Effector CD4-positive, alpha-beta T cell (primary cell): ENCODE data around the gene SYAP1.
"Not testable (repeated sequence)": the region's sequence is repeated elsewhere in the genome, so short reads cannot be mapped to it uniquely, and the experiment has no call there.

Experiments
- DNase-seq: peaks from one replicate; pipeline ENCODE4 v3.0.0-alpha.2; 2020

SYAP1 gene

DNA sequence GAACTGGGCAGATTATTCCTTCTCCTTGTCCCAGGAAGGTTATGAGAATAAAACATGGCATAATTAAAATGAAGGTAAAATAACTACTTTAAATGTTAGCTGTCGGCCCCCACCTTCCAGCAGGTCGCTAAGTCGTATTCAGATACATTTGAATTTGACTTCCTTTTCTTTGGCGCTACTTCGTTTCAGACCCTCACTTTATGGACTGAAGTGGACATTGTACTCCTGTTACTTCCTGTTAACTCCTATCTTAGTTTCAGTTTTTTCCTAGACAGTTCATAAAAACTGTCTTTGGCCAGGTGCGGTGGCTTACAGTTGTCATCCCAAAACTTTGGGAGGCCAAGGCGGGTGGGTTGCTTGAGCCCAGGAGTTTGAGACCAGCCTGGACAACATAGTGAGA lies 5.7 kb downstream of the SYAP1 start:
- DNase-seq = no peak

DNA sequence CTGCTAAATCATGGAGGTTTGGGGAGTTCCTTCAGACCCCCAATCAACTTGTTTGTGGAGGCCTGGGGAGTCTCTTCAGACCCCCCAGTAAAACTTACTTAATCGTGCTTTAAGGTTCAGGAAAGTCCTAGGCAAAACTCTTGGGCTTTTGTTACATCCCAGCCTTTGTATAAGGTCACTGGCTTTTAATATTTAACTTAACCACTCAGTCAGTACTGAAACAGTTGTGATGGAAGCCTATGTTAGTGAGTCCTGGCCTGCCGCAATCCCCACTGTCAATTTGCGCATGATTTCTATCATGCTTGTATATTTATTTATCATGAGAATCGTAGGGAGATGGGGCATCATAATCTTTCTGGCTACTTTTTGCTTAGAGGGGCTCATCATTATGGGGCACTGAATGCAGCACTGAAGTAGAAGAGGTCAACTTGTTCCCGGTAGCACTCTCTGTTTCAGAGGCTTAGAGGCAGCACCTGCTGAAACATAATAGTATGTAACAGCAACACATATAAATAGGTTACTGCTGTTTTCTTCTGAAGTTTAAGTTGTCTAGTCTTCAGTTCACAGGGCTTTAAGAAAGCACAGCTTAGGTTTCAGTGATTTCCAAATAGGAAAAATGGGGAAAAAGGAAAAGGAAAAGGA lies 7.1 kb downstream of the SYAP1 start:
- not testable (repeated sequence) for DNase-seq

DNA sequence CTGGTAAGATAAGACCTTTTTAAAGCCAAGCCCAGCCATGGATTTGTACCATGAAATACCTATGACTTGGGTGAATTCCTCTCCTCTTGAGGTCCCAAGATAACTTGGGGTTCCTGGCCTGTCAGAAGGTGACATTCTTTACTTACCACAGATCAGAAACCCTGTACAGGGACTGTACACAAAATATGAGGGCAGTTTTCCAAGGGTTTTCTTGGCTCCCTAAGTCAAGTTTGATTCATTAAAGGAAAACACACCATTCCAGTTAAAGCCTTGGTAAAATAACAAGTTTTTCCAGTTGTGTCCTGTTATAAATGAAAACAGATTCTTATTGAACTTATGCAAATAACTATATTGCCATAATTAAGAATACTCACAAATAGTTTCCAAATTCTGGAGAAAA lies 8.2 kb downstream of the SYAP1 start:
- no peak for DNase-seq

DNA sequence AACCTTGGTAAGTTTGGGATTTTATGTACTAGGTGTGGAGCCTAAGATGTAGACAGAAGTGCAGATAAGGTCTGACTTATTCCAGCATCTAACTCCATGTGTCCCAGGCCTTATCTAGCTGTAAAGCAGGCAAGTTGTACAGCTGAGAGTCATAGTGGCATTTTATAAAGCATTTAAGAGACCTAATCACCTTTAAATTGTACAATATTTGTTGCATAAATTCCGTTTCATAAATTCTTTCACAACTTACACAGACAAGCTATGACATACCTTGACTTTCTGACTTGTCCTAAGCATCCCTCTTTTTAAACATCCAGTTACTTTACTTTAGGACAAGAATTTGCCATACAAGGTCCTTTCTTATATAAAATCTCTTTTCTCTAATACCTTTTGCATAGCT lies 11.0 kb downstream of the SYAP1 start:
- DNase-seq = no peak

DNA sequence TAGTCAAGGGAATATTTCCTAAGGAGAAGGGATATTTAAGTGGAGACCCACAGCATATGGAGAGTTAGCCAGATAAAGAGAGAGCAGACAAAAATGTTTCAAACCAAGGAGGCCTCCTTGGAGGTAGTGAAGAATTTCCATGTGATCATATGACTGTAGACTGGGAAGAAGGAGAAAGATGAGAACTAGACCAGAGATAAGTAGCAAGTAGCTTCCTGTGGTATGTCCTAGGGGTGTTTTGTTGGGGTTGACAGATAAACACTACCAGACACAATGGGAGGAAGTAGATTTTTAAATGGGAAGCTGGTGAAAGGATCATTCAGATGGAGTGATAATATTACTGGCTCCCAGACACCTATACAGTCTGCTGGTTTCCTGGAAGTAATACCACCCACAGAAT lies 13.6 kb downstream of the SYAP1 start:
- DNase-seq = no peak

DNA sequence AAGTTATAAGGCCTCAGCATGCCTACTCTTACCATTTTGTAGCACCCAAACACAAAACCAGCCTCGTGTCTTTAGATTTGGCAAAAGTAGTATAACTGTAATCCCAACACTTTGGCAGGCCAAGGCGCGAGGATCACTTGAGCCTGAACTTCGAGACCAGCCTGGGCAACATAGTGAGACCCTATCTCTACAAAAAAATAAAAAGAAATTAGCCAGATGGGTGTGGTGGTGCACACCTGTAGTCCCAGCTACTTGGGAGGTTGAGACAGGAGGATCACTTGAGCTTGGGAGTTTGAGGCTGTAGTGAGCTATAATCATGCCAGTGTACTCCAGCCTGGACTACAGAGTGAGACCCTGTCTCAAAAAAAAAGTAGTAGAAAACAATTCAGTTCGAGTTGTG lies 17.6 kb downstream of the SYAP1 start:
- DNase-seq = no peak

DNA sequence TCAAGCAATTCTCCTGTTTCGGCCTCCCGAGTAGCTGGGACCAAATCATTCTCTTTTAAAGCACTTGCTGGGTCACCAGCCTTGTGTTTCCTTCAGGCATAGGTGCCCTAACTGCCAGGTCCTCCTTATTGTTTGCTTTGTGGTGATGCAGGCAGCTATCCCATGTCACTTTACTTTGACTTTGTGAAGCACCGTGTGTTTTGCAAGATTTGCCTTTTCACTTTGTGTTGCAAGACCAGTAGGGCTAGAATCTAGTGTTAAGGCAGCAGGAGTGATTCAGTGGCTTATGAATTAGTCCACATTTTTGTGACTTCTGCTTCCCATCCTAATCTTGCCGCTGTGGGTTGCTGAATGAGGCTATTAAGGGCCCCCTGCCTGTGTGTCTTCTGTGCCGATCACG lies 20.2 kb downstream of the SYAP1 start:
- DNase-seq = no peak

DNA sequence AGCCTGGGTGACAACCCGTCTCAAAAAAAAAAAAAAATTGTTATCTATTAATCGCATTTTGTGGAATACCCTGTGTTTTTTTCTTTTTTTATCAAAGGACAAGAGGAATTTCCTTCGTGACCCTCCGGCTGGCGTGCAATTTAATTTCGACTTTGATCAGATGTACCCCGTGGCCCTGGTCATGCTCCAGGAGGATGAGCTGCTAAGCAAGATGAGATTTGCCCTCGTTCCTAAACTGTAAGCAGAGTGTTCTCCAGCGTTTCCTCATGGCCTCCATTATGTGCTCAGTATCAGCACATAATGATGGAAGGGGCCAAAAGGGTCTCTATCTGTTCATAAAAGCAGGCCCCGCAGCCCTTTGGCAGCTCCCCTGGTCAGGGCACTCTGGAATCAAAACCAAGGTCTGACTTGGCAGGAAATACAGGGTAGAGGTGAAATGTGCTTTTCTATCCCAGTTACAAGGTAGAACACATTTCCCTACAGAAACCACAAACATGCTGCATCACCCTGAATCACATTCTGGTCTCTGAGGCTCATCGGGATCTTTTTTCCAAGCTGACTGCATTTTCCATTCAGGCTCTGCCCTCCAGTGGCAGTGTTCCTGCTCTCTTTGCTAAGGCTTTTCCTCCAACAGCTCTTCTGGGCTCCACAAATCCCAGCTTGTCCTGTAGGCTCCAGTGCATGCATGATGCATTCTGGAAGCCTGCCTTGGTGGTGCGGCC lies 24.4 kb downstream of the SYAP1 start:
- DNase-seq = no peak

DNA sequence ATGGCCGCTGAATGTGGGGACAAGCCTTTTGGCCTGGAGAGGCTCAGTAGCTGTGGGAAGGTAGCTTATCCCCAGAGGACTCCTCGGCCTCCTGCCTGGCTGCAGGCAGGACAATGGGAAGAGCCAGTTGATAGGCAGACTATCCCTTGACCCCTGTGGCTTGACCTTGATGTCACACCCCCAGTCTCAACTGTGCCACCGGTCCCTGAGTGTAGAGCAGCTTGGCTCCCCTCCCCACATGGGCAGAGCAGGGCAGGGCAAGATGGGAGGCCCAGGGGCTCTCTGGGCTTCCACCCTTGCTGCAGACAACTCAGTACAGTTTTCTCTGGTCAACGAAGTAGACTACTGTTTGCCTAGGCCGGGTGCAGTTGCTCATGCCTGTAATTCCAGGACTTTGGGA lies 25.7 kb downstream of the SYAP1 start:
- DNase-seq = no peak

DNA sequence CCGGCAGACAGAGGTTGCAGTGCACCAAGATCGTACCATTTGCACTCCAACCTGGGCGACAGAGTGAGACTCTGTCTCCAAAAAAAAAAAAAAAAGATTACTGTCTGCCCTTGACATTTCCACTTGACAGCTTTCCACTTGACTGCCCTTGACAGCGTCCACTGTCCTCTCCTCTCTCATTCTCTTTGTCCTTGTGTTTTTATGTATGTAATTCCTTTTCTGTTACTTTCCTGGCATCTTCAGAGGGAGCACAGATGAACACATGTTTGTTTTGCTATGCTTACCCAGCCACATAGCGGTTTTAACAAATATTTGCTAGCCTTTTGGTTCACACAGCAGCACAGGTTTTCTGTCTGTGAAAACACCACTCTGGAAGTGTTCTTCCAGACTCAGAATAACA lies 26.2 kb downstream of the SYAP1 start:
- DNase-seq = no peak

DNA sequence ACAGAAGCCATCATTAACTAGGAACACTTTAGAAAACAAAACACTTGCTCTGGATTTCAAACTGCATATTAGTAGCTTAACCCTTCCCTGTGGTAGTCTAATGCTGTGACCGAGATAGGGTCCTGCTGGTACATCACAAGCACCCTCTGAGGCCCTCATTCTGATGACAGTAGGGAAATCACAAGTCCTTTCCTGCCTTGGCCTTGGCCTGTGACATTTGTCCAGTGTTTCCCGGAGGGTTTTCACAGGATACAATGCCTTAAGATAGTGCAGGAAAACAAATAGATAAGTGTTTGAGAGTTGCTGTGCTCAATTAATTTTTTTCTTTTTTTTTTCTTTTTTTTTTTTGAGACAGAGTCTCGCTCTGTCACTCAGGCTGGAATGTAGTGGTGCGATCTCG lies 29.0 kb downstream of the SYAP1 start:
- no peak for DNase-seq

DNA sequence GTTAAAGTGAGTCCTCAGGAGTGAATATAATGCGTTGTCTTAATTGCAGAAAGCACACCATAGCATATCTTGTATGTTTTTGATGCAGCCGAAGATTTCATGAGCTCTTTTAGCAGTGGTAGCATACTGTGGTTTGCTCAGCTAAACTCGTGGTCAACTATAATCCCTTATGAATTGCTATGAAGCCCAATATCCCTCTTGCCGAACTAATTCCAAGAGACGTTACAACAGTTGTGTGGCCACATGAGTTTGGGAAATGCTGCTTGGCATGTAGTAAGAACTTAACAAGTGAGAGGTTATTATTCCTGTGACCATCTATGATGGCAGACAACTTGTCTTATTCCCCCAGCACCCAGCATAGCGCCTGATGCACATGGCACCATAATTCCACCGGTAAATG lies 30.7 kb downstream of the SYAP1 start:
- no peak for DNase-seq

DNA sequence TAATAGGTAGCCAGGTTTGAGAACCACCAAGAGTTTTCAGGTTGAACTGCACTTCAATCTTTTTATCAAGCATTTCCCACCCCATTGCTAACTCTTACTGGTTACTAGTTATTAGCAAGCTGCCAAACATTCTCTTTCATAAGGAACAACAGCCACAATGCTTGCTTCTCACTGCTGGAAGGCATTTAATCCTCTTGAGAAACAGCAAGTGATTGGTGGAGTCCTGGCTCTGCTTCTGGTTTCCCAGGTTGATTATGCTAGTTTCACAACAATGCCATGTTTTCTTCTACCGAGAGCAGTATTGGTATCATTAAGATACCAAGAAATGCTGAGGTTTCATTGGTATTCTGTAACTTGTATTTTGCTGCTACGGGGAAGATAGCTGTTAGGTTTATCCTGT lies 34.6 kb downstream of the SYAP1 start:
- DNase-seq = no peak

DNA sequence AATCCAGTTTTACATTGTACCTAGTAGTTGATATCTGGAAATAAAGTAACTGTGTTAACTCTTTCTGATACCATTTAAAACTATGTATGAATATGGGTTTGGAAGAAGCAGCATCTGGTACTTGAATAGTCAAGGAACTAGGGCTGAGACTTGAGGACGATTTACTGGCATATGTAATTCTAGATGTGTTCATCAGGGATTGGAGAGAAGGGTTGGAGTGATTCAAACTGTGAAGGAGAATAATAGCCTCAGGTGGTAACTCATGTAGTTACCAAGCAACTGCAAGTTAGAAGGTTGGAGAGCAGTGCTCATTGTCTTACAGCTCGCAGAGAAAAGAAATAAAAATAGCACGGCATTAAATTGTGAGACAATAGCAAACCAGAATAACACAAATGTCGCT lies 37.3 kb downstream of the SYAP1 start:
- no peak for DNase-seq

DNA sequence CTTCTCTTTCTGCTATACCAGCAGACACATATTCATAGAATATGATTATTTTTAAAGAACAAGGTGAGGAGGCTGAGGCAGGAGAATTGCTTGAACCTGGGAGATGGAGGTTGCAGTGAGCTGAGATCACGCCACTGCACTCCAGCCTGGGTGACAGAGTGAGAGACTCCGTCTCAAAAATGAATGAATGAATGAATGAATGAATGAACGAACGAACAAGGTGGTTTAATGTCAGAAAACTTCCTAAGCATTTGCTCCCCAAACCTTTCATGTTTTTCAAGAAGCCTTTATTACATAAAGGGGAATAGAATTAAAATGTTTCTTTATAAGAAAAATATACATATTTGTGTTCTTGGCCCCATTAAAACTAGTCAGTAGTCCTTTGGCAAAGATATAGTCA lies 42.1 kb downstream of the SYAP1 start:
- DNase-seq = not testable (repeated sequence)

DNA sequence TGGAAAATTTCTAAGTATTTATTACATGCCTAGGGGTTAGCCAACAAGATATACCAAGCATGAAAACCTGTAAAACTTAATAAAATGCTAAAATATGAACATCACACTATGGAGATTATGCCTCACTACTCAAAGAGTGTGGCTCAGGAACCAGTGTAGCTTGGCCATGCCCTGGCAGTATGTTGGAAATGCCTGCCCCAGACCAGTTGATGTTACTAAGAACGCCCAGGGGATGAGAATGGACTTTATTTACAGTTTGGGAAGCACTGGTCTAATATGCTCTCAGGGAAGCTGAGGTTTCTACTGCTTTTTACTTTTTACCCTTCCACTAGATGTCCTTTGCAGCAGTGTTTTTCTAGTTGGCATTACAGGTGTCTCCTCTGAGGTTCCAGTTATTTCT lies 43.2 kb downstream of the SYAP1 start:
- DNase-seq = no peak

DNA sequence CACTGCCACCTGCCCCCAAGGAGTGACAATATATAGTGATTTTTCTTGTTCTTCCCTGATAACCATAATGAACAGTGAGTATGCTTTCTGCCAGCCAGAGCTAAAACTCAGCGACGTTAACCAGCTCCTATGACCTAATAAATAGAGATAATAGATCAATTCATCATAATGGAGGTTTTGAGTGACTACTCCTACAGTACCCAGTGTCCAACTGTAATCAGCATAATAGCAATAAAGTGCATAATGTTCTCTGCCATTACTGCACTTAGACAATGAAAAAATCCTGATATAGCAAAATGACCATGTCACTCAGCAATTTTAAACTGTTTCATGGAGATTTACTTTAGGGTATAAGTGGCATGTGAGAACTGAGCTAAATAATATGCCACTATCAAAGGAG lies 46.2 kb downstream of the SYAP1 start:
- no peak for DNase-seq

DNA sequence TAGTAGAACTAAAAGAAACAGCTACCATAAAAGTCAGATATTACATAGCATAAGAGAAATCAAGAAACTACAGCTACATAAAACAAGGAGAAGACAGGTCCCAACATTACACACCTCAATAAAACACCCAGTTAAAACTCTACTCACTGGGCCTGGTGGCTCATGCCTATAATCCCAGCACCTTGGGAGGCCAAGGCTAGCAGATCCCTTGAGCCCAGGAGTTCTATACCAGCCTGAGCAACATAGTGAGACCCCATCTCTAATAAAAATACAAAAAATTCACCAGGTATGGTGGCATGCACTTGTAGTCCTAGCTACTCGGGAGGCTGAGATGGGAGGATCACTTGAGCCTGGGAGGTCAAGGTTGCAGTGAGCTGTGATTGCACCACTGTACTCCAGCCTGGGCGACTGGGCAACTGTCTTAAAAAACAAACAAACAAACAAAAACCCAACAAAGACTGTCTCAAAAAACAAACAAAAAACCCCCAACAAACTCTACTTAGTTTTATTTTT lies 51.6 kb downstream of the SYAP1 start:
- no peak for DNase-seq

DNA sequence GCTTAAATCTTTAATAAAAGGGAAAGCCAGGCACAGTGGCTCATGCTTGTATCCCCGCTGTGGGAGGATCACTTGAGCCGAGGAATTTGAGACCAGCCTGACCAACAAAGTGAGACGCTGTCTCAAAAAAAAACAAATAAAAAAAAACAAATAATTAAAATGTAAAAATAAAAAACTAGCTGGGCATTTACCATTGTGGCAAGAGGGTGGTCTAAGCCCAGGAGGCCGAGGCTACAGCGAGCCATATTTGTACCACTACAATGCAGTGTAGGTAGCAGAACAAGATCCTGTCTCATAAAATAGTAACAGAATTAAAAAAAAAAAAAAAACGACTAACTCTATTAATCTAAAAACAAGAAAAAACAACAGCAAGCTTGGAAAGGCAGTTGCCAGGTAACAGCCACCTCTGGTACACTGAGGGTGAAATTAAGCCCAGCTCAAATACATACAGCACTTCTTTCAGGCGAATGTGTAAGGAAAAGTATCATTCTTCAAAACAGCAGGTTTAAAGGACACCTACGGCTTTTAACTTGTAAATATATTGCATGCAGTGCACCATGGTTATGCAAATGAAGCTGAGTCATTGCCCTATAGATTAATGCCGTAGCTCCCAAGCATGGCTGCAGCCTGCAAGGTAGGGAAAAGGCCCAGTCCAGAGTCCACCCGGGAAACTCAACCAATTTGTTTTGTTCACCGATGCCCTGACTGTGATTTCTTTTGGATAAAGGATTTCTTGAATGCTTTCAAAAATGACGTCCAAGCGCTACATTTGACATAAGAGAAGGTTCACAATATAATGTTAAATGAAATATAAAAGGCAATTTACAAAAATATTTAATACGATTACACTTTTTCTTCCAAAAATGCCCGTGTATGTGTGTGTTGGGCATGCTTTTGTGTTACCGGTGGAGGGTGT lies 52.3 kb downstream of the SYAP1 start:
- no peak for DNase-seq

DNA sequence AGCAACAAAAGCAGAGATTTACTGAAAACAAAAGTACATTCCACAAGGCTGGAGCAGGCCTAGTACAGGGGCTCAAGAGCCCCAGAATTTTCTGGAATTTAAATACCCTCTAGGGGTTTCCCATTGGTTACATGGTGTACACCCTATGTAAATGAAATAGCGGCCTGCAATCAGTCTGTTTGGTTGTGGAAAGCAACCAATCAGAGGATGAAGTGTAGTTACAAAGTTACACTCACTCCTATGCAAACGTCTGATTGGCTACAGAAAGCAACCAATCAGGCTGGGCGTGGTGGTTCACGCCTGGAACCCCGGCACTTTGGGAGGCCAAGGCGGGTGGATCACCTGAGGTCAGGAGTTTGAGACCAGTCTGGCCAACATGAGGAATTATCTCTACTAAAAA lies 53.0 kb downstream of the SYAP1 start:
- DNase-seq = no peak

DNA sequence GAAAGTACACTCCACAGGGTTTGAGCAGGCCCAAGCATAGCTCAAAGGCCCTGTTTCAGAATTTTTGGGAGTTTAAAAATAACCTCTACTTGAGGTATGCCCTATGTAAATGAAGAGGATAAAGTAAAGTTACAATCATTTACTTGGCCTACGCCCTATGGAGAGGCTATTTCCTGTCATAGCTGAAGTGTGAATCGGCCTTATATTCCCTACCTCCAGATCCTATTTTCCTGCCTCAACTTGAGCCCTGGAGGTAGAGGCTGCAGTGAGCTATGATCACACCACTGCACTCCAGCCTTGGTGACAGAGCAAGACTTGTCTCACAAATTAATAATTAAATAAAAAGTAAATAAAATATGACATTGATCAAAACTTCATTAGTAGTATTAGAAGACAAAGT lies 55.3 kb downstream of the SYAP1 start:
- no peak for DNase-seq

DNA sequence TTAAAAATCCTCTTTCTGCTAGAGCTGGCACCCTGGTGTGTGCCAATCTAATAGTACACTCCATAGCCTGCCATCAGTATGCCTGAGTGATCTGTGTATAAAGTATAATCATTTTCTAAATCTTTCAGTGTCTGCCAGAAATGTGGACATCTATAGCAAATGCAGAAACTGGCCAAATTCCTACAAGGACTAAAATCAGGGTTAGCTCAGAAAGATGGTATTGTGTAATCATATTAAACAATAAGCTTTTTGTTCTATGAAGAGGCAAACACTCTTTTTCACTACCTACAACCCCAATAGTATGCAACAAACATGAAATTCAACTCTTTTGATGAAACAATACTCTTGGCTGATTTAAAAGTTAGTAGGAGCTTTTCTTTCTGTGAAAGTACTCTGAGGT lies 59.1 kb downstream of the SYAP1 start:
- DNase-seq = no peak

DNA sequence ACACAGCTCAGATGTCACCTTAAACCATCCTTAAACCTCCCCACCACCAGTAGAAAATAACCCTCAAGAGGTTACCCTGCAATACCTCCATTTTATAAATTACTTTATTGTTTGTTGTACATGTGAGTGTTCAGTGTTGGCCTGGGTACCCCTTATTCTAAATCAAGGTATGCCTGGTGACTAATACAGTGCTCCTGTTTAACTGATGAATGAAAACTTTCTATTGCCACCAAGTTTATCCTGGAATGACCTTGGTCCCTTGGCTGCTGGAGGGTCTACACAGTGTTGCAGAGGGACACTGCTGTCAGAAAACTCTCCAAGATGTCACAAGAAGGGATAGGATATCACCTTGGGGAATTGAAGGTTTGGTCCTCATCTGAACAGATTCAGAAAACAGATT lies 59.6 kb downstream of the SYAP1 start:
- no peak for DNase-seq

DNA sequence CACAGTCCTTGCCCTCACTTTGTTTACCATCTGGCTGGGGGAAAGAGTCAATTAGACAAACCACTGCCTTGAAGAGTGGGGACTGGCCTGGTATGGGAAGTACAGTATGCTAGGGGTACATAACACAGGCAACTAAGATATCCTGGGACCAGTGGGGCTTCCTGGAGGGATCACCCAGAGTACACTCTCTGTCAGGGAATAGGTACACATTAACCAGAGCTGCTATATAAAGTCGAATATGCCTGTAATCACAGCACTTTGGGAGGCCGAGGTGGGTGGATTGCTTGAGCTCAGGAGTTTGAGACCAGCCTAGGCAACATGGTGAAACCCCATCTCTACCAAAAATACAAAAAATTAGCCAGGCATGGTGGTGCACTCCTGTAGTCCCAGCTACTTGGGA lies 60.4 kb downstream of the SYAP1 start:
- DNase-seq = not testable (repeated sequence)
